HepG2 (cell line): ENCODE data around the gene EXOSC6. TPM values are rescaled to one million over a fixed set of nuclear protein-coding genes. Genes with fewer than 3 reads are reported as not detected.
A peak's percentile ranks its signal among the peaks of the same experiment; 100 is the strongest.

Experiments used
- ARID3A ChIP-seq: IDR thresholded peaks from 2 replicates; pipeline ENCODE4 v1.6.1; 2012; ENCODE audit warnings: low read depth, low read length, improper control_type of control experiment
- CREB1 ChIP-seq, 2 experiments: fragments of 450-650 bp in 1 of 2; IDR thresholded peaks; 2 replicates each; pipeline ENCODE4 v1.6.1; 2016 to 2017; ENCODE audit warnings: control low read depth in 1 of 2, mild to moderate bottlenecking in 1 of 2, missing compliant biosample characterization in 1 of 2, missing genetic modification characterization in 1 of 2
- HDAC2 ChIP-seq: sonication (generic); formaldehyde crosslinking; IDR thresholded peaks from 2 replicates; pipeline ENCODE4 v1.4.0; 2020; ENCODE audit warnings: missing genetic modification reagents
- HNRNPH1 ChIP-seq: fragments of 200-400 bp; formaldehyde crosslinking; optimal IDR thresholded peaks from 2 replicates; pipeline ENCODE3; 2017; ENCODE audit warnings: mild to moderate bottlenecking, low read depth, low read length
- MAF1 ChIP-seq: sonication (generic); formaldehyde crosslinking; IDR thresholded peaks from 2 replicates; pipeline ENCODE4 v1.5.0; 2020; ENCODE audit warnings: missing genetic modification reagents, borderline replicate concordance
- NCOA2 ChIP-seq: sonication (generic); formaldehyde crosslinking; IDR thresholded peaks from 2 replicates; pipeline ENCODE4 v1.8.0; 2022; ENCODE audit warnings: inconsistent platforms
- SALL1 ChIP-seq: sonication (generic); formaldehyde crosslinking; IDR thresholded peaks from 2 replicates; pipeline ENCODE4 v1.8.0; 2022; ENCODE audit warnings: mild to moderate bottlenecking, missing genetic modification reagents
- TEF ChIP-seq: sonication (generic); formaldehyde crosslinking; IDR thresholded peaks from 2 replicates; pipeline ENCODE4 v1.5.0; 2020; ENCODE audit warnings: missing genetic modification reagents
- ZKSCAN8 ChIP-seq: IDR thresholded peaks from 2 replicates; pipeline ENCODE4 v1.6.1; 2016; ENCODE audit warnings: borderline replicate concordance, missing genetic modification reagents, missing compliant biosample characterization
- ZNF232 ChIP-seq: sonication (generic); formaldehyde crosslinking; IDR thresholded peaks from 2 replicates; pipeline ENCODE4 v1.4.0; 2020; ENCODE audit warnings: missing genetic modification reagents, borderline replicate concordance
- ZNF460 ChIP-seq: sonication (generic); formaldehyde crosslinking; IDR thresholded peaks from 2 replicates; pipeline ENCODE4 v1.5.1; 2020; ENCODE audit warnings: missing genetic modification reagents, mild to moderate bottlenecking, borderline replicate concordance
- ZNF513 ChIP-seq: sonication (generic); formaldehyde crosslinking; conservative IDR thresholded peaks from 2 replicates; pipeline ENCODE4 v1.5.0; 2020; ENCODE audit warnings: missing genetic modification reagents
- ZNF543 ChIP-seq: sonication (generic); formaldehyde crosslinking; IDR thresholded peaks from 2 replicates; pipeline ENCODE4 v1.4.0; 2020; ENCODE audit warnings: mild to moderate bottlenecking, missing genetic modification reagents
- ZNF841 ChIP-seq: sonication (generic); formaldehyde crosslinking; IDR thresholded peaks from 2 replicates; pipeline ENCODE4 v1.8.1; 2023; ENCODE audit warnings: missing genetic modification reagents, borderline replicate concordance
- ZNF883 ChIP-seq: sonication (generic); formaldehyde crosslinking; IDR thresholded peaks from 2 replicates; pipeline ENCODE4 v1.5.1; 2020; ENCODE audit warnings: mild to moderate bottlenecking, missing genetic modification reagents; ENCODE audit errors: not compliant biosample characterization
- ZSCAN29 ChIP-seq: sonication (generic); formaldehyde crosslinking; conservative IDR thresholded peaks from 2 replicates; pipeline ENCODE4 v1.4.0; 2020; ENCODE audit warnings: mild to moderate bottlenecking, missing genetic modification reagents
- polyA plus RNA-seq, 8 experiments: library from polyadenylated mRNA; depleted of rRNA in 3 of 8; stranded (reverse) in 7 of 8; unstranded in 1 of 8; fragments of >200 nt; fragmentation: Illumina TruSeq in 4 of 8; extraction: Trizol in 4 of 8; gene quantifications; 2 replicates each; pipeline versions ENCODE4 v1.2.1 to v1.2.3, GENCODE V29; 2011 to 2016; ENCODE audit warnings: low read depth in 4 of 8, missing spikeins in 1 of 8, mixed read lengths in 1 of 8; ENCODE audit not compliant: insufficient read depth in 1 of 8
- total RNA-seq, 5 experiments: library from RNA; depleted of rRNA; stranded (reverse); fragments of >200 nt; fragmentation: Illumina TruSeq; extraction: Trizol; gene quantifications; 2 replicates each; pipeline ENCODE4 v1.2.3, GENCODE V29; 2016; ENCODE audit warnings: low read depth in 1 of 5
- TF ChIP-seq, protein P1 (sequence below): IDR thresholded peaks from 2 replicates; pipeline ENCODE4 v1.6.1; 2016; ENCODE audit warnings: low read depth, control low read depth
- TF ChIP-seq, protein P2 (sequence below): sonication (generic); formaldehyde crosslinking; IDR thresholded peaks from 2 replicates; pipeline ENCODE4 v1.5.0; 2020; ENCODE audit warnings: missing genetic modification reagents, mild to moderate bottlenecking, borderline replicate concordance
- TF ChIP-seq, protein P3 (sequence below): sonication (generic); formaldehyde crosslinking; IDR thresholded peaks from 2 replicates; pipeline ENCODE4 v1.5.1; 2020; ENCODE audit warnings: missing genetic modification reagents, mild to moderate bottlenecking, borderline replicate concordance

EXOSC6 gene
- total and polyA plus RNA-seq, 2 of the 13 experiments (the other 11 are each of a cell fraction or from before 2014, with no cell fraction given), result 13.1 to 39.9 TPM

- TF ChIP-seq ZNF513 (CRISPR knock-in tag) (no peak), ZNF232 (0 out of 2 replicates have a peak, but pooled peaks have one; percentile 72), ZNF460 (CRISPR knock-in tag) (no peak), ZNF543 (CRISPR knock-in tag) (0 out of 2 replicates have a peak, but pooled peaks have one; percentile 46), HNRNPH1 (no peak), SALL1 (CRISPR knock-in tag) (peak; percentile 87), TEF (CRISPR knock-in tag) (peak; percentile 76; the same call in 1 of the 2 replicates), ZNF883 (CRISPR knock-in tag) (no peak), ARID3A (no peak), ZNF841 (CRISPR knock-in tag) (no peak), HDAC2 (CRISPR knock-in tag) (no peak), NCOA2 (CRISPR knock-in tag) (no peak; the same call in 1 of the 2 replicates), ZSCAN29 (CRISPR knock-in tag) (0 out of 2 replicates have a peak, but pooled peaks have one; percentile 45), MAF1 (CRISPR knock-in tag) (no peak), CREB1 (IDR thresholded peaks at IDR 0.05) (no peak), CREB1 (CRISPR knock-in tag; IDR thresholded peaks at IDR 0.05) (no peak), ZKSCAN8 (CRISPR knock-in tag) (no peak)
- TF ChIP-seq, protein P1, sequence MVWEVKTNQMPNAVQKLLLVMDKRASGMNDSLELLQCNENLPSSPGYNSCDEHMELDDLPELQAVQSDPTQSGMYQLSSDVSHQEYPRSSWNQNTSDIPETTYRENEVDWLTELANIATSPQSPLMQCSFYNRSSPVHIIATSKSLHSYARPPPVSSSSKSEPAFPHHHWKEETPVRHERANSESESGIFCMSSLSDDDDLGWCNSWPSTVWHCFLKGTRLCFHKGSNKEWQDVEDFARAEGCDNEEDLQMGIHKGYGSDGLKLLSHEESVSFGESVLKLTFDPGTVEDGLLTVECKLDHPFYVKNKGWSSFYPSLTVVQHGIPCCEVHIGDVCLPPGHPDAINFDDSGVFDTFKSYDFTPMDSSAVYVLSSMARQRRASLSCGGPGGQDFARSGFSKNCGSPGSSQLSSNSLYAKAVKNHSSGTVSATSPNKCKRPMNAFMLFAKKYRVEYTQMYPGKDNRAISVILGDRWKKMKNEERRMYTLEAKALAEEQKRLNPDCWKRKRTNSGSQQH (CRISPR knock-in tag), result no peak
- TF ChIP-seq, protein P2, sequence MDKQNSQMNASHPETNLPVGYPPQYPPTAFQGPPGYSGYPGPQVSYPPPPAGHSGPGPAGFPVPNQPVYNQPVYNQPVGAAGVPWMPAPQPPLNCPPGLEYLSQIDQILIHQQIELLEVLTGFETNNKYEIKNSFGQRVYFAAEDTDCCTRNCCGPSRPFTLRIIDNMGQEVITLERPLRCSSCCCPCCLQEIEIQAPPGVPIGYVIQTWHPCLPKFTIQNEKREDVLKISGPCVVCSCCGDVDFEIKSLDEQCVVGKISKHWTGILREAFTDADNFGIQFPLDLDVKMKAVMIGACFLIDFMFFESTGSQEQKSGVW (CRISPR knock-in tag), result no peak
- TF ChIP-seq, protein P3, sequence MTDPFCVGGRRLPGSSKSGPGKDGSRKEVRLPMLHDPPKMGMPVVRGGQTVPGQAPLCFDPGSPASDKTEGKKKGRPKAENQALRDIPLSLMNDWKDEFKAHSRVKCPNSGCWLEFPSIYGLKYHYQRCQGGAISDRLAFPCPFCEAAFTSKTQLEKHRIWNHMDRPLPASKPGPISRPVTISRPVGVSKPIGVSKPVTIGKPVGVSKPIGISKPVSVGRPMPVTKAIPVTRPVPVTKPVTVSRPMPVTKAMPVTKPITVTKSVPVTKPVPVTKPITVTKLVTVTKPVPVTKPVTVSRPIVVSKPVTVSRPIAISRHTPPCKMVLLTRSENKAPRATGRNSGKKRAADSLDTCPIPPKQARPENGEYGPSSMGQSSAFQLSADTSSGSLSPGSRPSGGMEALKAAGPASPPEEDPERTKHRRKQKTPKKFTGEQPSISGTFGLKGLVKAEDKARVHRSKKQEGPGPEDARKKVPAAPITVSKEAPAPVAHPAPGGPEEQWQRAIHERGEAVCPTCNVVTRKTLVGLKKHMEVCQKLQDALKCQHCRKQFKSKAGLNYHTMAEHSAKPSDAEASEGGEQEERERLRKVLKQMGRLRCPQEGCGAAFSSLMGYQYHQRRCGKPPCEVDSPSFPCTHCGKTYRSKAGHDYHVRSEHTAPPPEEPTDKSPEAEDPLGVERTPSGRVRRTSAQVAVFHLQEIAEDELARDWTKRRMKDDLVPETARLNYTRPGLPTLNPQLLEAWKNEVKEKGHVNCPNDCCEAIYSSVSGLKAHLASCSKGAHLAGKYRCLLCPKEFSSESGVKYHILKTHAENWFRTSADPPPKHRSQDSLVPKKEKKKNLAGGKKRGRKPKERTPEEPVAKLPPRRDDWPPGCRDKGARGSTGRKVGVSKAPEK (CRISPR knock-in tag), result no peak
These were observed 752 bp downstream of the EXOSC6 start (continued) for GRCh38 chr16:70250748-70251628.
